K562 (cell line): ENCODE measurements around the gene TOMM22. TPM values are rescaled to one million over a fixed set of nuclear protein-coding genes. Genes with fewer than 3 reads are reported as not detected.

Experiments
- DEAF1 ChIP-seq: fragments of 450-650 bp; formaldehyde crosslinking; IDR thresholded peaks from 2 replicates; pipeline ENCODE4 v1.4.0; 2020; ENCODE audit warnings: mild to moderate bottlenecking, moderate library complexity
- GTF2B ChIP-seq: IDR thresholded peaks from 2 replicates; pipeline ENCODE4 v1.6.1; 2011; ENCODE audit not compliant: insufficient read length; ENCODE audit errors: extremely low read depth
- HBP1 ChIP-seq: fragments of 450-650 bp; formaldehyde crosslinking; IDR thresholded peaks from 2 replicates; pipeline ENCODE4 v1.4.0; 2022; ENCODE audit warnings: missing genetic modification characterization
- PRMT5 ChIP-seq: sonication (generic); formaldehyde crosslinking; IDR thresholded peaks from 2 replicates; pipeline ENCODE4 v1.5.0; 2020; ENCODE audit warnings: missing genetic modification reagents
- RB1 ChIP-seq: fragments of 450-650 bp; IDR thresholded peaks from 2 replicates; pipeline ENCODE4 v1.6.1; 2017; ENCODE audit warnings: low read depth, mild to moderate bottlenecking
- TAF1 ChIP-seq: IDR thresholded peaks from 2 replicates; pipeline ENCODE4 v1.6.1; 2011; ENCODE audit warnings: mild to moderate bottlenecking, low read length, moderate library complexity; ENCODE audit not compliant: insufficient read depth, control insufficient read depth, severe bottlenecking; ENCODE audit errors: extremely low read depth
- XRCC4 ChIP-seq: IDR thresholded peaks from one replicate; pipeline ENCODE4 v1.6.1; 2011; ENCODE audit not compliant: insufficient read depth, insufficient read length; ENCODE audit errors: extremely low read depth
- ZC3H11A ChIP-seq: IDR thresholded peaks from 2 replicates; pipeline ENCODE4 v1.6.1; 2012; ENCODE audit warnings: low read depth, low read length, improper control_type of control experiment
- ZNF445 ChIP-seq: fragments of 250-450 bp; sonication (Bioruptor Pico); IDR thresholded peaks from 2 replicates; pipeline ENCODE4 v1.4.0; 2020; ENCODE audit warnings: low read depth, mild to moderate bottlenecking, moderate library complexity
- ZNF518B ChIP-seq: fragments of 250-450 bp; sonication (Bioruptor Pico); IDR thresholded peaks from 2 replicates; pipeline ENCODE4 v1.5.0; 2021; ENCODE audit warnings: mild to moderate bottlenecking, moderate library complexity
- ZNF77 ChIP-seq: fragments of 250-450 bp; sonication (Bioruptor Pico); IDR thresholded peaks from 2 replicates; pipeline ENCODE4 v1.5.0; 2020
- polyA plus RNA-seq, 8 experiments: library from polyadenylated mRNA; depleted of rRNA in 4 of 8; stranded (reverse) in 5 of 8; unstranded in 3 of 8; fragments of >200 nt; fragmentation: Nextera tagmentation in 2 of 8; fragmentation: Illumina TruSeq in 1 of 8; extraction: Ambion mirVana in 2 of 8; extraction: Trizol in 1 of 8; gene quantifications; 2 replicates each; pipeline versions ENCODE4 v1.2.1 to v1.2.3, GENCODE V29; 2011 to 2014; ENCODE audit warnings: inconsistent platforms in 1 of 8, missing spikeins in 1 of 8
- total RNA-seq, 7 experiments: library from RNA; depleted of rRNA in 6 of 7; stranded (reverse); fragments of >200 nt in 6 of 7; fragmentation: Illumina TruSeq in 2 of 7; extraction: Trizol in 2 of 7; gene quantifications; 2 replicates each; pipeline versions ENCODE4 v1.2.1 to v1.2.3, GENCODE V29; 2011 to 2021; ENCODE audit warnings: low replicate concordance in 1 of 7

TOMM22 gene
- total and polyA plus RNA-seq, 9 of the 15 experiments (the other 6 are each of a cell fraction or from before 2014, with no cell fraction given) = 25.8 to 108 (median 73.8) TPM

GRCh38 chr22:38681582-38682335 is at the start of gene TOMM22 (continued):
- TF ChIP-seq ZNF518B (CRISPR knock-in tag) = no peak
- TF ChIP-seq XRCC4 = no peak
- TF ChIP-seq ZNF445 (CRISPR knock-in tag) = no peak
- TF ChIP-seq ZNF77 (CRISPR knock-in tag) = no peak
- peak; percentile 90 for TF ChIP-seq TAF1
- TF ChIP-seq RB1 = peak; percentile 92
- no peak; the same call in 1 of the 2 replicates for TF ChIP-seq ZC3H11A
- no peak for TF ChIP-seq HBP1 (CRISPR knock-in tag)
- TF ChIP-seq DEAF1 (CRISPR knock-in tag) = no peak
- no peak for TF ChIP-seq GTF2B
- TF ChIP-seq PRMT5 (CRISPR knock-in tag) = no peak
